Stimulated activated CD4-positive, alpha-beta T cell treated with anti-CD3 and anti-CD28 coated beads, Interleukin-1b, Interleukin-23, amount 100 ng/mL, for 48 hours (primary cell): Measurements from ENCODE around the gene COX7A2L.
"Not testable (repeated sequence)": the region's sequence is repeated elsewhere in the genome, so short reads cannot be mapped to it uniquely, and the experiment has no call there.

Experiments
- DNase-seq: peaks from one replicate; pipeline ENCODE4 v3.0.0-alpha.2; 2020

Gene COX7A2L

GRCh38 chr2:42366411-42366810 lies 5.4 kb upstream of the COX7A2L start:
- no peak for DNase-seq

- DNase-seq, result no peak
Measured at GRCh38 chr2:42364658-42365057, 3.6 kb upstream of the COX7A2L start.

GRCh38 chr2:42363413-42363812 lies 2.4 kb upstream of the COX7A2L start:
- no peak for DNase-seq

- no peak for DNase-seq
Measured at GRCh38 chr2:42361728-42362283, 789 bp upstream of the COX7A2L start.

- no peak for DNase-seq
Measured at GRCh38 chr2:42360493-42360889, 526 bp downstream of the COX7A2L start.

GRCh38 chr2:42359965-42360483 lies 993 bp downstream of the COX7A2L start:
- no peak for DNase-seq

GRCh38 chr2:42359304-42359964 lies 1.6 kb downstream of the COX7A2L start:
- no peak for DNase-seq

GRCh38 chr2:42353792-42354429 lies 7.1 kb downstream of the COX7A2L start:
- DNase-seq, result no peak

GRCh38 chr2:42351864-42352263 lies 9.2 kb downstream of the COX7A2L start:
- DNase-seq, result no peak

- no peak for DNase-seq
Measured at GRCh38 chr2:42350434-42351063, 10.5 kb downstream of the COX7A2L start.

- DNase-seq, result no peak
Measured at GRCh38 chr2:42348113-42348805, 12.8 kb downstream of the COX7A2L start.

GRCh38 chr2:42347518-42347917 lies 13.5 kb downstream of the COX7A2L start:
- not testable (repeated sequence) for DNase-seq

- not testable (repeated sequence) for DNase-seq
Measured at GRCh38 chr2:42346856-42347255, 14.2 kb downstream of the COX7A2L start.

- no peak for DNase-seq
Measured at GRCh38 chr2:42345986-42346385, 15.0 kb downstream of the COX7A2L start.

GRCh38 chr2:42342795-42343241 lies 18.2 kb downstream of the COX7A2L start:
- no peak for DNase-seq

- no peak for DNase-seq
Measured at GRCh38 chr2:42342061-42342794, 18.8 kb downstream of the COX7A2L start.

GRCh38 chr2:42340938-42341636 lies 19.9 kb downstream of the COX7A2L start:
- no peak for DNase-seq

GRCh38 chr2:42340045-42340937 lies 20.7 kb downstream of the COX7A2L start:
- no peak for DNase-seq

- DNase-seq, result no peak
Measured at GRCh38 chr2:42339191-42339912, 21.7 kb downstream of the COX7A2L start.
